DND-41 (cell line): ENCODE data around the gene DCLK1.

ENCODE experiments used
- CTCF ChIP-seq: IDR thresholded peaks from 2 replicates; pipeline ENCODE4 v1.5.1; 2012; ENCODE audit warnings: borderline replicate concordance, low read length, moderate library complexity, mild to moderate bottlenecking; ENCODE audit not compliant: poor library complexity, severe bottlenecking; ENCODE audit errors: extremely low read depth
- EZH2 ChIP-seq: IDR thresholded peaks from 3 replicates; pipeline ENCODE4 v1.6.1; 2012; ENCODE audit warnings: borderline replicate concordance, low read depth, mild to moderate bottlenecking, moderate library complexity, low read length, inconsistent platforms; ENCODE audit not compliant: severe bottlenecking

- no peak for TF ChIP-seq CTCF
- TF ChIP-seq EZH2 = no peak
Observed at GRCh38 chr13:35839806-35840205, 291.4 kb downstream of the DCLK1 start.
